PC-9 (cell line): ENCODE measurements around the gene ASCC3.

Experiments used
- CTCF ChIP-seq: fragments of 200-600 bp; sonication (generic); conservative IDR thresholded peaks from 2 replicates; pipeline ENCODE4 v1.6.1; 2017; ENCODE audit warnings: mixed run types, antibody characterized with exemption, mild to moderate bottlenecking, moderate library complexity
- EZH2 ChIP-seq: fragments of 200-600 bp; sonication (generic); IDR thresholded peaks from 2 replicates; pipeline ENCODE4 v1.8.0; 2017; ENCODE audit warnings: antibody characterized with exemption, low read depth

- no peak for TF ChIP-seq CTCF
- no peak for TF ChIP-seq EZH2
Measured at GRCh38 chr6:100485268-100485667, 395.9 kb downstream of the ASCC3 start.
